HepG2 (cell line): Measurements from ENCODE around the gene OPRM1. TPM values are rescaled to one million over a fixed set of nuclear protein-coding genes. Genes with fewer than 3 reads are reported as not detected.

Experiments
- BHLHE40 ChIP-seq: IDR thresholded peaks from 2 replicates; pipeline ENCODE4 v1.6.1; 2011; ENCODE audit warnings: low read length, improper control_type of control experiment
- FOXO4 ChIP-seq: sonication (generic); formaldehyde crosslinking; conservative IDR thresholded peaks from 2 replicates; pipeline ENCODE4 v1.8.1; 2023; ENCODE audit warnings: missing genetic modification reagents
- JARID2 ChIP-seq: sonication (generic); formaldehyde crosslinking; IDR thresholded peaks from 2 replicates; pipeline ENCODE4 v1.8.1; 2023; ENCODE audit warnings: missing genetic modification reagents, inconsistent platforms; ENCODE audit not compliant: insufficient replicate concordance
- REST ChIP-seq, 2 experiments: IDR thresholded peaks; 2 replicates each; pipeline ENCODE4 v1.6.1; 2011 to 2012; ENCODE audit warnings: low read length in 2 of 2, borderline replicate concordance in 1 of 2, low read depth in 1 of 2, mild to moderate bottlenecking in 1 of 2, moderate library complexity in 1 of 2
- SYNCRIP ChIP-seq: fragments of 200-400 bp; formaldehyde crosslinking; IDR thresholded peaks from 2 replicates; pipeline ENCODE4 v1.6.1; 2018; ENCODE audit warnings: mild to moderate bottlenecking, low read depth, low read length; ENCODE audit not compliant: insufficient read depth
- ZMYM2 ChIP-seq: sonication (generic); formaldehyde crosslinking; IDR thresholded peaks from 2 replicates; pipeline ENCODE4 v1.8.0; 2022; ENCODE audit warnings: mild to moderate bottlenecking, missing genetic modification reagents
- ZNF138 ChIP-seq: sonication (generic); formaldehyde crosslinking; IDR thresholded peaks from 2 replicates; pipeline ENCODE4 v1.5.0; 2020; ENCODE audit warnings: mild to moderate bottlenecking, low read depth, missing genetic modification reagents
- ZNF234 ChIP-seq: sonication (generic); formaldehyde crosslinking; conservative IDR thresholded peaks from 2 replicates; pipeline ENCODE4 v1.5.1; 2020; ENCODE audit warnings: mild to moderate bottlenecking, missing genetic modification reagents
- ZNF333 ChIP-seq: sonication (generic); formaldehyde crosslinking; IDR thresholded peaks from 2 replicates; pipeline ENCODE4 v1.4.0; 2020; ENCODE audit warnings: mild to moderate bottlenecking, missing genetic modification reagents, borderline replicate concordance
- ZNF441 ChIP-seq: sonication (generic); formaldehyde crosslinking; IDR thresholded peaks from 2 replicates; pipeline ENCODE4 v1.7.0; 2021; ENCODE audit warnings: missing genetic modification reagents, borderline replicate concordance
- ZNF569 ChIP-seq: sonication (generic); formaldehyde crosslinking; IDR thresholded peaks from 2 replicates; pipeline ENCODE4 v1.5.0; 2020; ENCODE audit warnings: mild to moderate bottlenecking, missing genetic modification reagents, moderate library complexity, borderline replicate concordance
- ZNF616 ChIP-seq: sonication (generic); formaldehyde crosslinking; IDR thresholded peaks from 2 replicates; pipeline ENCODE4 v1.5.0; 2020; ENCODE audit warnings: low read depth, mild to moderate bottlenecking, missing genetic modification reagents
- ZNF770 ChIP-seq: sonication (generic); formaldehyde crosslinking; IDR thresholded peaks from 2 replicates; pipeline ENCODE4 v1.5.0; 2020; ENCODE audit warnings: mild to moderate bottlenecking, missing genetic modification reagents
- ZNF800 ChIP-seq: sonication (generic); formaldehyde crosslinking; IDR thresholded peaks from 2 replicates; pipeline ENCODE4 v1.4.0; 2020; ENCODE audit warnings: missing genetic modification reagents
- polyA plus RNA-seq, 8 experiments: library from polyadenylated mRNA; depleted of rRNA in 3 of 8; stranded (reverse) in 7 of 8; unstranded in 1 of 8; fragments of >200 nt; fragmentation: Illumina TruSeq in 4 of 8; extraction: Trizol in 4 of 8; gene quantifications; 2 replicates each; pipeline versions ENCODE4 v1.2.1 to v1.2.3, GENCODE V29; 2011 to 2016; ENCODE audit warnings: low read depth in 4 of 8, missing spikeins in 1 of 8, mixed read lengths in 1 of 8; ENCODE audit not compliant: insufficient read depth in 1 of 8
- total RNA-seq, 5 experiments: library from RNA; depleted of rRNA; stranded (reverse); fragments of >200 nt; fragmentation: Illumina TruSeq; extraction: Trizol; gene quantifications; 2 replicates each; pipeline ENCODE4 v1.2.3, GENCODE V29; 2016; ENCODE audit warnings: low read depth in 1 of 5
- TF ChIP-seq, protein P1 (sequence below): sonication (generic); formaldehyde crosslinking; IDR thresholded peaks from 2 replicates; pipeline ENCODE4 v1.8.0; 2022; ENCODE audit warnings: mild to moderate bottlenecking, missing genetic modification reagents; ENCODE audit not compliant: insufficient replicate concordance
- TF ChIP-seq, protein P2 (sequence below): sonication (generic); formaldehyde crosslinking; IDR thresholded peaks from 2 replicates; pipeline ENCODE4 v1.4.0; 2020; ENCODE audit warnings: mild to moderate bottlenecking, missing genetic modification reagents

OPRM1 gene
- total and polyA plus RNA-seq, 2 of the 13 experiments (the other 11 are each of a cell fraction or from before 2014, with no cell fraction given), result not detected

DNA sequence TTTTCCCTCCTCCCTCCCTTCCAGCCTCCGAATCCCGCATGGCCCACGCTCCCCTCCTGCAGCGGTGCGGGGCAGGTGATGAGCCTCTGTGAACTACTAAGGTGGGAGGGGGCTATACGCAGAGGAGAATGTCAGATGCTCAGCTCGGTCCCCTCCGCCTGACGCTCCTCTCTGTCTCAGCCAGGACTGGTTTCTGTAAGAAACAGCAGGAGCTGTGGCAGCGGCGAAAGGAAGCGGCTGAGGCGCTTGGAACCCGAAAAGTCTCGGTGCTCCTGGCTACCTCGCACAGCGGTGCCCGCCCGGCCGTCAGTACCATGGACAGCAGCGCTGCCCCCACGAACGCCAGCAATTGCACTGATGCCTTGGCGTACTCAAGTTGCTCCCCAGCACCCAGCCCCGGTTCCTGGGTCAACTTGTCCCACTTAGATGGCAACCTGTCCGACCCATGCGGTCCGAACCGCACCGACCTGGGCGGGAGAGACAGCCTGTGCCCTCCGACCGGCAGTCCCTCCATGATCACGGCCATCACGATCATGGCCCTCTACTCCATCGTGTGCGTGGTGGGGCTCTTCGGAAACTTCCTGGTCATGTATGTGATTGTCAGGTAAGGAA lies at the start of gene OPRM1 (continued):
- TF ChIP-seq REST (IDR thresholded peaks at IDR 0.05; ENCODE audit: borderline replicate concordance in 1 of 2, low read depth in 1 of 2, low read length in 2 of 2) (peak in 1 of 2 experiments; percentile 99), JARID2 (CRISPR knock-in tag) (peak; percentile 83), ZNF138 (CRISPR knock-in tag) (peak; percentile 88; the same call in 1 of the 2 replicates), ZMYM2 (CRISPR knock-in tag) (no peak), ZNF800 (CRISPR knock-in tag) (peak; percentile 50; the same call in 1 of the 2 replicates), ZNF770 (CRISPR knock-in tag) (no peak), SYNCRIP (no peak), ZNF616 (CRISPR knock-in tag) (peak; percentile 51; the same call in 1 of the 2 replicates), FOXO4 (CRISPR knock-in tag) (0 out of 2 replicates have a peak, but pooled peaks have one; percentile 95), ZNF333 (CRISPR knock-in tag) (0 out of 2 replicates have a peak, but pooled peaks have one; percentile 58), ZNF234 (CRISPR knock-in tag) (0 out of 2 replicates have a peak, but pooled peaks have one; percentile 66), ZNF441 (peak; percentile 90), BHLHE40 (no peak), ZNF569 (CRISPR knock-in tag) (no peak)
- TF ChIP-seq, protein P1, sequence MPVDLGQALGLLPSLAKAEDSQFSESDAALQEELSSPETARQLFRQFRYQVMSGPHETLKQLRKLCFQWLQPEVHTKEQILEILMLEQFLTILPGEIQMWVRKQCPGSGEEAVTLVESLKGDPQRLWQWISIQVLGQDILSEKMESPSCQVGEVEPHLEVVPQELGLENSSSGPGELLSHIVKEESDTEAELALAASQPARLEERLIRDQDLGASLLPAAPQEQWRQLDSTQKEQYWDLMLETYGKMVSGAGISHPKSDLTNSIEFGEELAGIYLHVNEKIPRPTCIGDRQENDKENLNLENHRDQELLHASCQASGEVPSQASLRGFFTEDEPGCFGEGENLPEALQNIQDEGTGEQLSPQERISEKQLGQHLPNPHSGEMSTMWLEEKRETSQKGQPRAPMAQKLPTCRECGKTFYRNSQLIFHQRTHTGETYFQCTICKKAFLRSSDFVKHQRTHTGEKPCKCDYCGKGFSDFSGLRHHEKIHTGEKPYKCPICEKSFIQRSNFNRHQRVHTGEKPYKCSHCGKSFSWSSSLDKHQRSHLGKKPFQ (CRISPR knock-in tag), result peak; percentile 60
- TF ChIP-seq, protein P2, sequence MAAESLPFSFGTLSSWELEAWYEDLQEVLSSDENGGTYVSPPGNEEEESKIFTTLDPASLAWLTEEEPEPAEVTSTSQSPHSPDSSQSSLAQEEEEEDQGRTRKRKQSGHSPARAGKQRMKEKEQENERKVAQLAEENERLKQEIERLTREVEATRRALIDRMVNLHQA (CRISPR knock-in tag), result no peak
